HUES48 (cell line): Measurements from ENCODE around the gene ASTN2.

ENCODE experiments used
- H3K27ac ChIP-seq: one replicate; pipeline ENCODE4 v1.7.0; 2013; ENCODE audit warnings: low read depth, low read length, inconsistent platforms
- H3K27me3 ChIP-seq: 2 replicates; pipeline ENCODE4 v1.6.1; 2013; ENCODE audit warnings: mild to moderate bottlenecking, low read length; ENCODE audit not compliant: control insufficient read depth, insufficient read depth
- H3K36me3 ChIP-seq: 2 replicates; pipeline ENCODE4 v1.6.1; 2013; ENCODE audit warnings: low read length; ENCODE audit not compliant: control insufficient read depth, insufficient read depth
- H3K4me1 ChIP-seq: 2 replicates; pipeline ENCODE4 v1.6.1; 2013; ENCODE audit warnings: mild to moderate bottlenecking, low read length; ENCODE audit not compliant: control insufficient read depth, insufficient read depth
- H3K4me3 ChIP-seq: 2 replicates; pipeline ENCODE4 v1.5.1; 2013; ENCODE audit warnings: mild to moderate bottlenecking, low read depth, low read length
- H3K9ac ChIP-seq: 2 replicates; pipeline ENCODE4 v1.6.1; 2013; ENCODE audit warnings: mild to moderate bottlenecking, low read depth, low read length, moderate library complexity
- H3K9me3 ChIP-seq: 2 replicates; pipeline ENCODE4 v1.6.1; 2013; ENCODE audit warnings: low read length; ENCODE audit not compliant: control insufficient read depth, insufficient read depth

The ASTN2 gene

DNA sequence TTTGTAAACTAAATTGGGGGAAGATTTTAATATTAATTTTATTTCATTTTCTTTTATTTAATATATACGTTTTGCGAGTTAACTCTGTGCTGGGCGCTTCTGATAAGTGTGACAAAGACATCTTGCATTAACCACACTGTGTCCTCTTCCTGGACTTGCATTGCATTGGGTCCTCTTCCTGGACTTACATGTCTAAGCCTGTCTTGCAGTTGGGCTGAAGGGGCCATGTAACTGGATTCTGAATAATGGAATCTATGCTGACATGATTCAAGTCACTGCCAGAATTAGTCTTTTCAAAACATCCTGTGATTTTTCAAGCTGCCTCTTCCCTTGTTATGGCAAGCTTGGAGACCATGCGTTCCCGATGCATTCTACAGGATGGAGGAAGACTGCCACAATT lies 605.2 kb downstream of the ASTN2 start:
- Histone ChIP-seq H3K4me3 (no peak overlapping the region), H3K27me3 (no peaks in the 10 kb centered on the region), H3K9ac (no peak overlapping the region), H3K4me1 (no peaks in the 10 kb centered on the region), H3K9me3 (no peaks in the 10 kb centered on the region), H3K27ac (no peak overlapping the region), H3K36me3 (no peaks in the 10 kb centered on the region)

DNA sequence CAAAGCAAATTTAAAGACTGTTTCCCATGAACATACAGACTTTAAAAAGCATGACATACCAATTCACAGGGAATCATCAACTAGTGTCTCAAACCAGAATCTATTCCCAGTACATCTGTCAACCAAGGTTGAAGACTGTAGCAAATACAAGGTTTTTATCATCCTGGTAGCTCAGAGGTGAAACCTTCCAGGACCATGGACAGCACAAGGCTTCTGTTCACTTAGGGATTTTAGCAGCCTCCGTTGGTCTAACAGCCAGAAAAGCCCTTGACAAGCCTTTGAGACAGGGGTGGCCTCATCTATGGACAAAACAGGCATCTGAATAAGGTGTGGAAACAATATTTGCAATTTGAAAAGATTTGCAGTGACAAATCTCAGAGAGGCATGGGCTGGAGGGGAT lies 608.8 kb downstream of the ASTN2 start:
- Histone ChIP-seq H3K36me3 (no peaks in the 10 kb centered on the region), H3K27ac (no peak overlapping the region), H3K9ac (no peak overlapping the region), H3K27me3 (no peaks in the 10 kb centered on the region), H3K4me3 (no peak overlapping the region), H3K4me1 (0 out of 2 replicates have a peak, but pooled peaks cover under 1% of the 10 kb centered on the region), H3K9me3 (no peaks in the 10 kb centered on the region)

DNA sequence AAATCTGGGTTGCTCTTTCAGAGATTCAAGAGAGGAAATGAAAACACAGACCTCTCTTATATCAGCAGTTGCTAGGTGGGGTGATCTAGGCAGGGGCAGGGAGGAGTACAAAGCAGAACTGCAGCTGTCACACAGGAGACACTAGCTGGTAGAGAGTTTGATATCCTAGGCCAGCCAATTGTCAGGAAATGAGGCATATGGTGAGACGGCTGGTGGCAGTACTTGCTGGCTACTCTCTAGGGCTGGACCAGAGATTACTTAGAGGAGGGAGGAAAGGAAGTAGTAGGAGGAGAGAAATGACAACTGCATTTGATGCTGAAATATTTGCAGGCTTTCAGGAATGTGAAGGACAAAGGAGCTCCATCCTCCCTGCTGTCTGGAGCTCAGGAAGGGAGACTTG lies 614.0 kb downstream of the ASTN2 start:
- Histone ChIP-seq H3K4me1 (peaks cover 16% of the 10 kb centered on the region), H3K9me3 (no peaks in the 10 kb centered on the region), H3K27ac (no peak overlapping the region), H3K4me3 (no peak overlapping the region), H3K27me3 (no peaks in the 10 kb centered on the region), H3K9ac (no peak overlapping the region), H3K36me3 (no peaks in the 10 kb centered on the region)

DNA sequence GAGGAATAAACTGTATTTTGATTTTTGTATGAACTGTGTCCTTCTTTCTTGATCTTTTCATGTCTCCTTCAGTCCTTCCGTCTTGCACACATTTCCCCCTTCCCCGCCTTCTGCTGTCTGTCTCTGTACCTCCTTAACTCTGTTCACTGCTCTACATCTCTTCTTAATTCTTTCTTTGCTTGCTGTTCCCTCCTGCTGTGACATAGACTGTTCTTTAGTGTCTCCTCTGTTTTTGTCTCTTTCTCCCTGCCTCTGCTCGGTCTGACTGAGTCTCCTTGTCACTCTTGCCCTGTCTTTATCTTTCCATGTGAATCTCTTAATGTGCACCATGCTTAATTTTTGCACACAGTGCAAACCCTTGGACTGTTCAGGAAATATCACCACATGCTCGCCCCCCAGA lies 614.8 kb downstream of the ASTN2 start:
- no peak overlapping the region for H3K4me3 ChIP-seq
- H3K9ac ChIP-seq, result no peak overlapping the region
- H3K27me3 ChIP-seq, result no peaks in the 10 kb centered on the region
- peaks cover 16% of the 10 kb centered on the region for H3K4me1 ChIP-seq
- H3K9me3 ChIP-seq, result no peaks in the 10 kb centered on the region
- no peaks in the 10 kb centered on the region for H3K36me3 ChIP-seq
- H3K27ac ChIP-seq, result no peak overlapping the region

DNA sequence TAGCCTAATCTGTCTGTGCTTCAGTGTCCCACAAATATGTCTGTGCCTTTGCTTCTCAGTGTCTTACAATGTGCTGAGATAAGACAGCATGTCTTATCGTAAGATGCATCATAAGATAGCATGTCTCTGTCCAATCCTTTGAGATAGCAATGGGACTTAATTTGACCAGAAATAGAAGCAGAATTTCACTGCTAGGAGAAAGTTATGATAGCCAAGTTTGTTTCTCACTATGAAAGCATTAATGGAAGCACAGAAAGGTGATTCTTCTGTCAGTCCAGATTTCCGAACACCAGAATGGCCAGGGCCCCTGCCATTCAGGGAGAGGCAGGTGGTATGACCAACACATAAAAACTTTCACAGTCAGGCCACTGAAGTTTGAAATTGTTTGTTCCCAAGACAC lies 616.3 kb downstream of the ASTN2 start:
- H3K4me1 ChIP-seq, result peaks cover 16% of the 10 kb centered on the region
- H3K9me3 ChIP-seq, result no peaks in the 10 kb centered on the region
- H3K4me3 ChIP-seq, result no peak overlapping the region
- H3K9ac ChIP-seq, result no peak overlapping the region
- no peak overlapping the region for H3K27ac ChIP-seq
- no peaks in the 10 kb centered on the region for H3K36me3 ChIP-seq
- no peaks in the 10 kb centered on the region for H3K27me3 ChIP-seq

DNA sequence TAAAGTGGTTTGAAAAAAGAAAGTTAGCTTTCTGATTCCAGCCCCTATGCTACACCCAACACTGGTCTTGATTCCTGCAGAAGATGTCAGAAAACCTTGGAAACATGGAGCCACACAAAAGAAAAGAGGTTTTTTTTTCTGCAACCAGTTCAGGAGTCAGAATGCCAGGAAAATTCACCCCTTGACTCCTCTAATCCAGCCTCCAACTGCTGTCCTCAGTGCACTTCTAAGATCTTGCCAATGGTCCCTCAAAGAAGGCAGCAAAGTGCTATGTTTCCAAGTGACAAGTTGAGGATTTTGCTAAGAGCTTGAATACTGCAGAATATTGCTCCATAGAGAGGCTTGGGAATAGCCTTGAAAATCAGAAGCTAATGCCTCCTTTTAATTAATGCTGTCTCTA lies 617.6 kb downstream of the ASTN2 start:
- H3K4me3 ChIP-seq, result no peak overlapping the region
- no peak overlapping the region for H3K9ac ChIP-seq
- H3K27ac ChIP-seq, result no peak overlapping the region
- H3K27me3 ChIP-seq, result no peaks in the 10 kb centered on the region
- H3K9me3 ChIP-seq, result no peaks in the 10 kb centered on the region
- H3K4me1 ChIP-seq, result peaks cover 16% of the 10 kb centered on the region
- H3K36me3 ChIP-seq, result no peaks in the 10 kb centered on the region

DNA sequence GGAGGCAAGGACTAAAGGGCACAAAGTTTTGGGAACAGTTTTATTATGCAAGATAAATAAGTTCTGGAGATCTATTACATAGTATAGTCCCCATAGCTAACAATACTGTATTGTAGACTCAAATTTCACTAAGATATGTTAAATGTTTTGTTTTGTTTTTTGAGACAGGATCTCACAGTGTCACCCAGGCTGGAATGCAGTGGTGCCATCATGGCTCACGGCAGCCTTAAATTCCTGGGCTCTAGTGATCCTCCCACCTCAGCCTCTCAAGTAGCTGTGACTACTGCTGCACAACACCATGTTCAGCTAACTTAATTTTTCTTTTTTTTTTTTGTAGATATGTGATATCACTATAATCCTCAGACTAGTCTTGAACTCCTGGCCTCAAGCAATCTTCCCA lies 618.2 kb downstream of the ASTN2 start:
- peaks cover 16% of the 10 kb centered on the region for H3K4me1 ChIP-seq
- no peaks in the 10 kb centered on the region for H3K27me3 ChIP-seq
- H3K36me3 ChIP-seq, result no peaks in the 10 kb centered on the region
- no peaks in the 10 kb centered on the region for H3K9me3 ChIP-seq
- no peak overlapping the region for H3K9ac ChIP-seq
- H3K4me3 ChIP-seq, result no peak overlapping the region
- H3K27ac ChIP-seq, result no peak overlapping the region

DNA sequence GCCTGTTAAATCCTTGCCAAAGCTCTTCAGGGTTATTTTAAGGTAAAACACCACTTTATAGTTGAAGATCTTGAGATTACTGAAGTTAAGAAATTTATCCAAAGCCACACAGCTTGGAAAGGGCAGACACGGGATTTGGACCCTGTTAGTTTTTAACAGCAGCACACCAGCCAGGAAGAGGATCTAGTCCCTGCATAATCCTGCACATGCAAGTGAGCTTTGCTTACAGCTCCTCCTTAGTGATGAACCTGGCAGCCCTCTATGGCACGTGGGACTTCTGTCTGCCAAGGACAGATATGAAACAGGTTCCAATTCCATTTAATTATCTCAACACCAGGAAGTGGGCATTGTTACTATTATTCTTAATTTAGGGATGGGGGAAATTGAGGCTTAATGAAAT lies 619.0 kb downstream of the ASTN2 start:
- no peaks in the 10 kb centered on the region for H3K9me3 ChIP-seq
- no peaks in the 10 kb centered on the region for H3K36me3 ChIP-seq
- H3K9ac ChIP-seq, result no peak overlapping the region
- peaks cover 13% of the 10 kb centered on the region for H3K4me1 ChIP-seq
- no peak overlapping the region for H3K4me3 ChIP-seq
- H3K27me3 ChIP-seq, result no peaks in the 10 kb centered on the region
- no peak overlapping the region for H3K27ac ChIP-seq

DNA sequence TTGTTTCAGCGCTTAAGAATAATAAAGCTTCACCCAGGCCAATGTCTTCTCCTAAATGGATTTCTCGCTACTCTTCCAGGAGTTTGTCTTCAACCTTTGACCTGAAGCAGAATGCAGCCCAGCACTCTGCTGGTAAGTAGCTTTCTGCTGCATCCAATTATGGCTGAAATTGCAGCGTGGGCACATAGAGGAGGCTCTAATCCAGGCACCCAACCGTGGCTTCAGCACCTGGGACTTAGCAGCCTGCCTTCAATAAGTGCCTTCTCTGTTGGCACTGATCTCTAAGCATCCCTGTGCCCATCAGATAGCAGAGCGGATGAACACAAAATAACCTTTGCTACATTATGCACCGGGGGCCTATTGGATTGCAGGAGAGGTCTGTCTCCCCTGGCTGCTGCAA lies 622.6 kb downstream of the ASTN2 start:
- no peak overlapping the region for H3K4me3 ChIP-seq
- H3K27ac ChIP-seq, result no peak overlapping the region
- no peaks in the 10 kb centered on the region for H3K9me3 ChIP-seq
- peaks cover 7% of the 10 kb centered on the region; the same call in 1 of the 2 replicates for H3K4me1 ChIP-seq
- no peaks in the 10 kb centered on the region for H3K27me3 ChIP-seq
- H3K36me3 ChIP-seq, result no peaks in the 10 kb centered on the region
- H3K9ac ChIP-seq, result no peak overlapping the region

DNA sequence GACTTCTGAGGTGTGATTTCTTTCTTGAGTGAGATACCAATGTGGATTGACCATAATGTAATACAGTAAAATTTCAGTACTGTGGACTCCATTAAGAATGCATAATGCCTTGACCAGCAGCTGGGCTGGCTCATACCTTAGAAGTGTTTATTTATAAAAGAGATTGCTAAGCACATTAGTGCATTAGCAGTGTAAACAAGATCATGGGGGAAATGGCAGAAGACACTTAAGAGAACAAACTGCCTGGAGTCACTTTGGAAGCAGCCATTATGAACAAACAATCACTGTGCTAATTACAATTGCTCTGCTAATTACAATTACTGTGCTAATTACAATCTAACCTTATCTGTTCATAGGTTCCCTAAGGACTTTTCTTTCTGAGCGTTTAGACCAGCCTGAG lies 623.5 kb downstream of the ASTN2 start:
- no peak overlapping the region for H3K4me3 ChIP-seq
- no peaks in the 10 kb centered on the region for H3K27me3 ChIP-seq
- H3K4me1 ChIP-seq, result peaks cover 7% of the 10 kb centered on the region; the same call in 1 of the 2 replicates
- no peaks in the 10 kb centered on the region for H3K9me3 ChIP-seq
- H3K27ac ChIP-seq, result no peak overlapping the region
- H3K36me3 ChIP-seq, result no peaks in the 10 kb centered on the region
- no peak overlapping the region for H3K9ac ChIP-seq

DNA sequence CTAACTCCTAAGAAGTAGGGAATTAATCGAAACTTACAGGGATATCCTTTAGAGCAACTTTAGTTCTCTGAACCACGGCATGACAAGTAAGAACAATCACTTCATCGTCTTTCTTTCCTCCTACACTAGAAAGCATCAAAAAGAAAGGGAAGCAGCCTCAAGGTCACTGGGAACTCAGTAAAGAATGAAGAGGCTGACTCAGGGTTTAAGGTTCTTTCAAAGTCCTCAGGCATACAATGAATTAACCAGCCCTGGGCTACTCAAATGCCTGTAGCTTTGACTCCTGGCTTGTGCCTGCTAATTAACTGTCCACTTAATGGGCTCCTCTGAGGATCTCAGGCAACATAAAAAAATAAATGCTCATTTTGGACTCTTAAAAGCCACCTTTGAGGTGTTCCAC lies 625.8 kb downstream of the ASTN2 start:
- no peaks in the 10 kb centered on the region for H3K36me3 ChIP-seq
- H3K9ac ChIP-seq, result no peak overlapping the region
- no peak overlapping the region for H3K4me3 ChIP-seq
- no peaks in the 10 kb centered on the region for H3K9me3 ChIP-seq
- H3K4me1 ChIP-seq, result peaks cover 7% of the 10 kb centered on the region; the same call in 1 of the 2 replicates
- H3K27me3 ChIP-seq, result no peaks in the 10 kb centered on the region
- peak overlapping the region; percentile 39 for H3K27ac ChIP-seq

DNA sequence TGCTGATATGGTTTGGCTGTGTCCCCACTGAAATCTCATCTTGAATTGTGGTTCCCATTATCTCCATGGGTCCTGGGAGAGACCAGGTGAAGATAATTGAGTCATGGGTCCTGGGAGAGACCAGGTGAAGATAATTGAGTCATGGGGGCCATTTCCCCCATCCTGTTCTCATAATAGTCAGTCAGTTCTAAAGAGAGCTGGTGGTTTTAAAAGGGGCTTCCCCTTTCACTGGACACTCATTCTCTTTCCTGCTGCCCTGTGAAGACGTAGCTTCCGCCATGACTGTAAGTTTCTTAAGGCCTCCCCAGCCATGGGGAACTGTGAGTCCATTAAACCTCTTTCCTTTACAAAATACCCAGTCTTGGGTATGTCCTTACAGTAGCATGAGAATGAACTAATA lies 628.1 kb downstream of the ASTN2 start:
- Histone ChIP-seq H3K27me3 (no peaks in the 10 kb centered on the region), H3K36me3 (no peaks in the 10 kb centered on the region), H3K9ac (no peak overlapping the region), H3K4me3 (no peak overlapping the region), H3K27ac (no peak overlapping the region), H3K9me3 (no peaks in the 10 kb centered on the region), H3K4me1 (peaks cover 12% of the 10 kb centered on the region)
